Neural cell (in vitro differentiated cells): ENCODE results near the gene SNCAIP. TPM values are rescaled to one million over a fixed set of nuclear protein-coding genes. Genes with fewer than 3 reads are reported as not detected.

Source experiments
- H2AFZ ChIP-seq: fragments of 200-600, 300-800 bp; sonication (generic), shearing (Covaris generic); 2 replicates; pipeline ENCODE4 v1.6.0; 2014; ENCODE audit warnings: low read depth, mild to moderate bottlenecking, antibody characterized with exemption, low read length, moderate library complexity
- H3F3A ChIP-seq: fragments of 200-600 bp; shearing (Covaris generic); 2 replicates; pipeline ENCODE4 v1.6.1; 2016; ENCODE audit warnings: mild to moderate bottlenecking, moderate library complexity, mixed read lengths, antibody characterized with exemption, low read length; ENCODE audit not compliant: insufficient read depth, poor library complexity, severe bottlenecking
- H3K27ac ChIP-seq: fragments of 200-600, 300-800 bp; sonication (generic), shearing (Covaris generic); 2 replicates; pipeline ENCODE4 v1.5.1; 2014; ENCODE audit warnings: mild to moderate bottlenecking, low read length, moderate library complexity
- H3K27me3 ChIP-seq: fragments of 300-800, 200-600 bp; sonication (generic), shearing (Covaris generic); 2 replicates; pipeline ENCODE4 v1.6.0; 2014; ENCODE audit warnings: mild to moderate bottlenecking, low read depth, low read length, moderate library complexity; ENCODE audit not compliant: insufficient read depth
- H3K36me3 ChIP-seq: fragments of 300-800, 200-600 bp; sonication (generic), shearing (Covaris generic); 2 replicates; pipeline ENCODE4 v1.5.1; 2014; ENCODE audit warnings: mild to moderate bottlenecking, antibody characterized with exemption, low read length, moderate library complexity; ENCODE audit not compliant: insufficient read depth
- H3K4me2 ChIP-seq: fragments of 300-800, 200-600 bp; sonication (generic), shearing (Covaris generic); 2 replicates; pipeline ENCODE4 v1.6.0; 2014; ENCODE audit warnings: mild to moderate bottlenecking, low read length
- H3K4me3 ChIP-seq: fragments of 300-800, 200-600 bp; sonication (generic), shearing (Covaris generic); 2 replicates; pipeline ENCODE4 v1.5.1; 2014; ENCODE audit warnings: mild to moderate bottlenecking, low read length, moderate library complexity
- H3K79me2 ChIP-seq: fragments of 200-600 bp; shearing (Covaris generic); replicated peaks from 2 replicates; pipeline ENCODE4 v1.6.0; 2014; ENCODE audit warnings: mild to moderate bottlenecking, low read length, moderate library complexity; ENCODE audit not compliant: insufficient read depth
- H3K9ac ChIP-seq: fragments of 300-800, 200-600 bp; sonication (generic), shearing (Covaris generic); 2 replicates; pipeline ENCODE4 v1.6.1; 2016; ENCODE audit warnings: mild to moderate bottlenecking, low read length, mixed read lengths
- H3K9me2 ChIP-seq: fragments of 200-600 bp; shearing (Covaris generic); 2 replicates; pipeline ENCODE4 v1.6.1; 2016; ENCODE audit warnings: mild to moderate bottlenecking, low read length, mixed read lengths; ENCODE audit not compliant: insufficient read depth
- H3K9me3 ChIP-seq: fragments of 200-600, 300-800 bp; sonication (generic), shearing (Covaris generic); 2 replicates; pipeline ENCODE4 v1.6.1; 2016; ENCODE audit warnings: mild to moderate bottlenecking, mixed run types, low read length, moderate library complexity, mixed read lengths
- H4K20me1 ChIP-seq: fragments of 200-600 bp; shearing (Covaris generic); 2 replicates; pipeline ENCODE4 v1.6.1; 2016; ENCODE audit warnings: mild to moderate bottlenecking, mixed run types; ENCODE audit not compliant: insufficient read depth
- CTCF ChIP-seq: fragments of 450-650 bp; IDR thresholded peaks from 2 replicates; pipeline ENCODE4 v1.5.1; 2014; ENCODE audit warnings: antibody characterized with exemption, mild to moderate bottlenecking, moderate library complexity; ENCODE audit not compliant: poor library complexity, severe bottlenecking
- EP300 ChIP-seq: fragments of 450-650 bp; conservative IDR thresholded peaks from 2 replicates; pipeline ENCODE4 v1.6.1; 2014; ENCODE audit warnings: antibody characterized with exemption, mild to moderate bottlenecking, moderate library complexity; ENCODE audit not compliant: poor library complexity, severe bottlenecking
- EZH2 ChIP-seq: fragments of 200-600, 300-800 bp; shearing (Covaris generic), sonication (generic); IDR thresholded peaks from 2 replicates; pipeline ENCODE4 v1.6.1; 2014; ENCODE audit warnings: antibody characterized with exemption, low read length, borderline replicate concordance, mild to moderate bottlenecking; ENCODE audit not compliant: insufficient read depth, poor library complexity, severe bottlenecking
- MXI1 ChIP-seq: fragments of 450-650 bp; conservative IDR thresholded peaks from 2 replicates; pipeline ENCODE4 v1.6.1; 2014; ENCODE audit warnings: antibody characterized with exemption, mild to moderate bottlenecking; ENCODE audit not compliant: poor library complexity, severe bottlenecking
- POLR2AphosphoS5 ChIP-seq: IDR thresholded peaks from 2 replicates; pipeline ENCODE4 v1.6.1; 2012
- RAD21 ChIP-seq: fragments of 450-650 bp; conservative IDR thresholded peaks from 2 replicates; pipeline ENCODE4 v1.6.1; 2014; ENCODE audit warnings: antibody characterized with exemption, mild to moderate bottlenecking, moderate library complexity
- REST ChIP-seq: IDR thresholded peaks from 2 replicates; pipeline ENCODE4 v1.6.1; 2012; ENCODE audit warnings: borderline replicate concordance
- SMC3 ChIP-seq: fragments of 450-650 bp; conservative IDR thresholded peaks from 2 replicates; pipeline ENCODE4 v1.6.1; 2014; ENCODE audit warnings: antibody characterized with exemption, mild to moderate bottlenecking, moderate library complexity; ENCODE audit not compliant: poor library complexity
- TAF1 ChIP-seq: IDR thresholded peaks from 2 replicates; pipeline ENCODE4 v1.6.1; 2012; ENCODE audit warnings: low read depth
- polyA plus RNA-seq: library from polyadenylated mRNA; depleted of rRNA; stranded (reverse); fragments of >200 nt; gene quantifications from 2 replicates; pipeline ENCODE4 v1.2.3, GENCODE V29; 2014

The SNCAIP gene
- polyA plus RNA-seq, 1 donor from 2014 or later, result 25.6 TPM

- Histone ChIP-seq H3K4me3 (no peak overlapping the region), H2AFZ (no peak overlapping the region), H3K36me3 (no peaks in the 10 kb centered on the region), H3K9me3 (no peaks in the 10 kb centered on the region), H3F3A (no peaks in the 10 kb centered on the region), H3K79me2 (no peaks in the 10 kb centered on the region), H3K27me3 (no peaks in the 10 kb centered on the region), H3K4me2 (no peak overlapping the region), H3K9me2 (no peaks in the 10 kb centered on the region), H3K27ac (no peak overlapping the region), H3K9ac (no peak overlapping the region), H4K20me1 (no peaks in the 10 kb centered on the region)
- TF ChIP-seq POLR2AphosphoS5, result no peak
- no peak for TF ChIP-seq SMC3
- no peak for TF ChIP-seq TAF1
- no peak for TF ChIP-seq EZH2
- no peak for TF ChIP-seq MXI1
- TF ChIP-seq REST, result no peak
- no peak for TF ChIP-seq CTCF
- no peak for TF ChIP-seq EP300
- no peak for TF ChIP-seq RAD21
Observed at GRCh38 chr5:122478741-122479442, 166.9 kb downstream of the SNCAIP start.

- Histone ChIP-seq H4K20me1 (no peaks in the 10 kb centered on the region), H3K9me2 (no peaks in the 10 kb centered on the region), H3K27ac (no peak overlapping the region), H3K36me3 (no peaks in the 10 kb centered on the region), H3K79me2 (no peaks in the 10 kb centered on the region), H3K27me3 (no peaks in the 10 kb centered on the region), H3K9ac (no peak overlapping the region), H3K4me3 (no peak overlapping the region), H3K4me2 (no peak overlapping the region), H2AFZ (no peak overlapping the region), H3F3A (no peaks in the 10 kb centered on the region), H3K9me3 (no peaks in the 10 kb centered on the region)
- TF ChIP-seq POLR2AphosphoS5 (no peak), EZH2 (no peak), MXI1 (no peak), EP300 (no peak), TAF1 (no peak), CTCF (no peak), REST (no peak), SMC3 (no peak), RAD21 (no peak)
Observed at GRCh38 chr5:122480146-122480545, 168.1 kb downstream of the SNCAIP start.
